Transverse colon (tissue), 4 donors: Measurements from ENCODE around the gene GRIP2.

Experiments
- EP300 ChIP-seq: sonication (generic); formaldehyde crosslinking; IDR thresholded peaks from one replicate; pipeline ENCODE4 v1.6.1; 2017; ENCODE audit warnings: antibody characterized with exemption, low read depth
- POLR2A ChIP-seq: fragments of 450-650 bp; IDR thresholded peaks from one replicate; pipeline ENCODE4 v1.6.1; 2016; ENCODE audit warnings: antibody characterized with exemption, mild to moderate bottlenecking, moderate library complexity
- POLR2AphosphoS5 ChIP-seq, 3 donors: sonication (generic); formaldehyde crosslinking; IDR thresholded peaks; one replicate each; pipeline ENCODE4 v1.6.1; 2016; ENCODE audit warnings: antibody characterized with exemption in 3 of 3
- TF ChIP-seq, protein P1 (sequence below), 5 experiments: fragments of 200-600 bp in 3 of 5; fragments of 450-650 bp in 2 of 5; sonication (generic) in 3 of 5; IDR thresholded peaks; 1 replicate in 2 of 5; 2 replicates in 3 of 5; pipeline ENCODE4 v1.5.1; 2016 to 2017; ENCODE audit warnings: antibody characterized with exemption in 5 of 5, inconsistent platforms in 3 of 5, mild to moderate bottlenecking in 2 of 5, moderate library complexity in 1 of 5

DNA sequence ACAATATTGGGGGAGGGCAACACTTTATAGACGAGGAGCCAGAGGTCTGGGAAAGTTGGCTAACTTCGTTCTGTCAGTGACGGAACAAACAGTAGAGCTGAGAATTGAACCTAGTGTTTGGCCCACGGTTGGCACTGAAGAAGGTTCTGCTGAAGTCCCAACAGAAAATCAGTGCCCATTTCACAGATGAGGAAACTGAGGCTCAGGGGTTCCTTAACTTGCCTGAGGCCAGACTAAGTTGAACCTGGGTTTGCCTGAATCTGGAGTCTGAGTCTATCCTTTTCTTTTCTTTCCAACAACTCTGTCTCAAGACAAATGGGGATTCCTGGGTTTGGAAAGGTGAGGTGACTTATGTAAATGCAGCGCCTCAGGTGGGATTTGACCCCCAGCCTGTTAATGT is 82.7 kb downstream of the GRIP2 start:
- TF ChIP-seq POLR2AphosphoS5 (IDR thresholded peaks at IDR 0.05), result no peak
- no peak for TF ChIP-seq EP300
- no peak for TF ChIP-seq POLR2A
- TF ChIP-seq, protein P1, sequence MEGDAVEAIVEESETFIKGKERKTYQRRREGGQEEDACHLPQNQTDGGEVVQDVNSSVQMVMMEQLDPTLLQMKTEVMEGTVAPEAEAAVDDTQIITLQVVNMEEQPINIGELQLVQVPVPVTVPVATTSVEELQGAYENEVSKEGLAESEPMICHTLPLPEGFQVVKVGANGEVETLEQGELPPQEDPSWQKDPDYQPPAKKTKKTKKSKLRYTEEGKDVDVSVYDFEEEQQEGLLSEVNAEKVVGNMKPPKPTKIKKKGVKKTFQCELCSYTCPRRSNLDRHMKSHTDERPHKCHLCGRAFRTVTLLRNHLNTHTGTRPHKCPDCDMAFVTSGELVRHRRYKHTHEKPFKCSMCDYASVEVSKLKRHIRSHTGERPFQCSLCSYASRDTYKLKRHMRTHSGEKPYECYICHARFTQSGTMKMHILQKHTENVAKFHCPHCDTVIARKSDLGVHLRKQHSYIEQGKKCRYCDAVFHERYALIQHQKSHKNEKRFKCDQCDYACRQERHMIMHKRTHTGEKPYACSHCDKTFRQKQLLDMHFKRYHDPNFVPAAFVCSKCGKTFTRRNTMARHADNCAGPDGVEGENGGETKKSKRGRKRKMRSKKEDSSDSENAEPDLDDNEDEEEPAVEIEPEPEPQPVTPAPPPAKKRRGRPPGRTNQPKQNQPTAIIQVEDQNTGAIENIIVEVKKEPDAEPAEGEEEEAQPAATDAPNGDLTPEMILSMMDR (IDR thresholded peaks at IDR 0.05), result no peak
